HG02885 (cell line): ENCODE measurements around the gene ELMO3.

Experiments used
- ATAC-seq: cut with Tn5 transposase; IDR thresholded peaks from one replicate; pipeline ENCODE4 v1.9.1; 2021; ENCODE audit warnings: mild to moderate bottlenecking; ENCODE audit not compliant: unreplicated experiment, poor library complexity

Gene ELMO3

GRCh38 chr16:67179421-67180080, 19.4 kb upstream of the ELMO3 start:
- no peak for ATAC-seq

GRCh38 chr16:67180166-67180565, 18.8 kb upstream of the ELMO3 start:
- ATAC-seq = no peak

GRCh38 chr16:67181346-67181745, 17.6 kb upstream of the ELMO3 start:
- ATAC-seq = no peak

GRCh38 chr16:67182288-67182687, 16.6 kb upstream of the ELMO3 start:
- no peak for ATAC-seq

GRCh38 chr16:67183284-67183626, 15.7 kb upstream of the ELMO3 start:
- ATAC-seq = no peak

GRCh38 chr16:67183627-67184452, 15.1 kb upstream of the ELMO3 start, which contains the start of gene MATCAP1:
MATCAP1 (minus strand) TSS chr16:67183963; CDS start chr16:67180610, 3,353 bp downstream.
- peak; percentile 94 for ATAC-seq

GRCh38 chr16:67184453-67184994, 14.4 kb upstream of the ELMO3 start:
- ATAC-seq = peak; percentile 9

GRCh38 chr16:67184995-67185650, 13.8 kb upstream of the ELMO3 start:
- ATAC-seq = no peak

- no peak for ATAC-seq
Measured at GRCh38 chr16:67185651-67186134, 13.2 kb upstream of the ELMO3 start.

GRCh38 chr16:67186550-67186950, 12.4 kb upstream of the ELMO3 start:
- no peak for ATAC-seq

- no peak for ATAC-seq
Measured at GRCh38 chr16:67187175-67187890, 11.6 kb upstream of the ELMO3 start.

GRCh38 chr16:67188323-67188722, 10.6 kb upstream of the ELMO3 start:
- ATAC-seq = no peak

- ATAC-seq = no peak
Measured at GRCh38 chr16:67188798-67189197, 10.1 kb upstream of the ELMO3 start.

GRCh38 chr16:67190041-67190440, 8.9 kb upstream of the ELMO3 start, which contains the start of gene EXOC3L1:
EXOC3L1 (minus strand) TSS chr16:67190136; CDS start chr16:67189676, 460 bp downstream.
- ATAC-seq = no peak

GRCh38 chr16:67190448-67191399, 8.2 kb upstream of the ELMO3 start:
- no peak for ATAC-seq

- no peak for ATAC-seq
Measured at GRCh38 chr16:67191411-67191994, 7.4 kb upstream of the ELMO3 start.

- peak; percentile 95 for ATAC-seq
Measured at GRCh38 chr16:67191995-67192681, 6.8 kb upstream of the ELMO3 start, which contains the start of gene E2F4. E2F4 (plus strand) TSS chr16:67192155; CDS start chr16:67192228, 73 bp downstream.
